ENCODE results near the gene RANBP3L.

The RANBP3L gene

DNA sequence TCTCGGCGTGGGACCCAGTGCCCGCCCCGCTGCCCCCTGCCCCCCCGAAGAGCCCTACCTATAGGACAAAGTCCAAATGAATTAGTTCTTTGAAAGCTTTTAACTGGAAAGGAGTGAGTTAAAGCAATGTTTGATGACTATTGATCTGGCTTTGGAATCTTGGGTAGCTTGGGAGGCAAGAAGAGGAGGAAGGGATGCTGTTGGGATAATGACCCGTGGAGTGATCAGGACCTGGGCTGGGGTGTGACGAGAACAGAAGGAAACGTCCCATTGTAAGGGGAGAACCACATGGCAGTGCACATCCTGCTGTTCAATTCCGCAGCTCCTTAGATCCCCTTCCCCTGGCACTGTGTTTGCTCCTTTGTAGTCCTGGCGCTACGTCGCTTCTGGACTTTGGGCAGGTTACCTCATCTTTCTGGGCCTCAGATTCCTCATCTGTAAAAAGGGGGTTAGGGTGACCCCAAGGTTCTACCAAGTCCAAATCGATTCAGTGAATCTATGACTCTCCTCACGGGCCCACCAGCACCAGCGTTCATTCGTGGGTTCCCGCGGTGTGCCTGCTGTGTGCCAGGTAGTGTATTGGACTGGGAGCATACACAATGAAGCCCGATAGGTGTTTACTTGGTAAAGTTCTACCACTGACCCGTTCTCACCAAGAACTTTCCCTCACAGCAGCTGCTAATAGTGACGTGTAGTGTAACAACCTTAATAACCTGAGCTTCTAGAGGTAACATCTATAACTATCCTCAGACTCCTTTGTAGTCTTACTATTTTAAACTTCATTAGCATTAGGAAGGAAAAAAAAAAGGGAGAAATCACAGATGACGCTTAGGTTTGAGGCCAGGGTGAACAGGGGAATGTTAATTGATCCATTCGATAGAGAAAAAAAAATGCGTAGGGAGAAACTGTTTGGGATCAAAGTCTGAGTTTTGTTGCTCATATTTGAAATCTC is 58.9 kb downstream of the RANBP3L start:
- no peak for FAIRE-seq

DNA sequence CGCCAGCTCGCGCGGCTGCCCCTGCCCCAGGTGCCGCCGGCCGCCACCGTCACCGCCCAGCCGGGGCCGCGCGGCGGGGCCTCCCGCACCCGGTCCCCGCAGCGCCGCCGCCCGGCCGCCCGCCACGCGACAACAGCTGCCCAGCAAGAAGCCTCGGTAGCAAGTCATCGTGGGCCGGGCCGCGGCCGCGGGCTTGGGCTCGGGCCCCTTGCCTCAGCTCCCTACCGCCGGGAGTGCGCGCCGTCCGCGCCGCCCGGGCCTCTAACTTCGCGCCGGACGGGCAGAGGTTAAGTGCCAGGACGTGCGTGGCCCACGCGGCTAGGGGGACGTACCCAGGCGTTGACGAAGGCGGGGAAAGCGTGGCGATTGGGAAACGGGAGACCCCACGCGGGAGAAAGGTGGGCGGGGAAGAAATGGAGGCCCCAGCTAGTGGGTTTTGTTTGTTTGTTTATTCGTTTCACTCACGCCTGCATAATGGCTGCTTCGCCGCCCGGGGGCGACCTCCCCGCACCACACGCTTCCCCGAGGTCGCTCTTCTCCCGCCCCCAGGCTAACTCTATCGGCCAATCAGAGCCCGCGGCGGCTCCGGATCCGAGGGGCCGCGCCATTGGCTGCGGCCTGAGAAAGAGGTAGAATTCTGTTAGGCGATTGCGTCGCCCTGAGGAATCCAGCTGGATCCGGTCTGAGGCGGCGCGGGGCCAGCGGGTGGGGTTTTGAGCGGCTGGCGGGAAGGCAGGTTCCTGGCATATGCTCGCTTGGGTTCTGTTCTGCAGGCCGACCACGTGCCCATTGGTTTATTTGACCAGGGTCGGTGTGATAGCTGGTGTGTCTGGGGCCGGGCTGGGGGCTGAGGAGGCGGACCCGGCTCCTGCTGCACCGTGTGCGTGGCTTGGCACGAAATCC is 59.8 kb downstream of the RANBP3L start, which contains the start of gene NADK2:
Gene NADK2 (minus strand): TSS at position 295 of the 903 bp plus-strand sequence. CDS start 127 bp downstream, at position 168.
- peak; percentile 97 for FAIRE-seq

DNA sequence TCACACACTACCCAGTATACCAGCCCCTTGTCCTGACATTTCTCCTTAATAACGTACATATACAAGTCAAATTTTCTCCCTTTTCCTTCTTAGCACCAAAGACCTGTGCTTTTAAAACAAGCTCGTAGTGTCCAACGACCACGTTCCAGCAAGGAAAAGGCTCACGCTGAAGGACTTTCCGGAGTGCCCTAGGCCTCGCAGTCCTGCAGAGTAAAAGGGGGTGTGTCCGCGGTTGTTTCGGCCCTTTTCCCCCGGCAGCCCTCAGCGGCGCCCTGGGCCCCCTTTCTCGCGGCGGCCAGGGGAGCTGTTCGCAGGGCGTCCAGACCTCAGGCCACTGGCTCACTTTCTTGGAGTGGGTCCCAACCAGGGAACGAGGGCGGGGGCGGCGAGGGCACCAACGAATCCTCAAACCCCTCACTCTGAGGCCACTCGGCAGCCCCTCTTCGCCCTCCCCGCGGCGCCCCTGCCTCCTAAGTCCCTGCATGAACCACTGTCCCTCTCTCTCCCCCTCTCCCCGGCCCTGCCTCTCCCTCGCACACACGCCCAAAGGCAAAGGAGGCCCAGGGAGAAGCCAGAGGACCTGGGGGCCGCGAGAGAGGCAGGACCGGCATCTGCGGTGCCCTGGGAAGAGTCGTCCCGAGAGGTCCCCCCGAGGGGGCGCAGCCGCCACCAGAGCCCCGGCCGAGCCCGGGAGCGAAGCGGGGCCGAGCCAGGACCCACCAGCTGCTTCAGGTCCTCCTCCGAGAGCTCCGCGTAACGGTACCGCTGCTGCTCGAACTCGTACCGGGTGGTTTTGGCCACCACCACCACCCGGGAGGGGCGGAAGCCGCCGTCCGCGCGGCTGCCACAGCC is 60.7 kb downstream of the RANBP3L start:
- no peak for FAIRE-seq

DNA sequence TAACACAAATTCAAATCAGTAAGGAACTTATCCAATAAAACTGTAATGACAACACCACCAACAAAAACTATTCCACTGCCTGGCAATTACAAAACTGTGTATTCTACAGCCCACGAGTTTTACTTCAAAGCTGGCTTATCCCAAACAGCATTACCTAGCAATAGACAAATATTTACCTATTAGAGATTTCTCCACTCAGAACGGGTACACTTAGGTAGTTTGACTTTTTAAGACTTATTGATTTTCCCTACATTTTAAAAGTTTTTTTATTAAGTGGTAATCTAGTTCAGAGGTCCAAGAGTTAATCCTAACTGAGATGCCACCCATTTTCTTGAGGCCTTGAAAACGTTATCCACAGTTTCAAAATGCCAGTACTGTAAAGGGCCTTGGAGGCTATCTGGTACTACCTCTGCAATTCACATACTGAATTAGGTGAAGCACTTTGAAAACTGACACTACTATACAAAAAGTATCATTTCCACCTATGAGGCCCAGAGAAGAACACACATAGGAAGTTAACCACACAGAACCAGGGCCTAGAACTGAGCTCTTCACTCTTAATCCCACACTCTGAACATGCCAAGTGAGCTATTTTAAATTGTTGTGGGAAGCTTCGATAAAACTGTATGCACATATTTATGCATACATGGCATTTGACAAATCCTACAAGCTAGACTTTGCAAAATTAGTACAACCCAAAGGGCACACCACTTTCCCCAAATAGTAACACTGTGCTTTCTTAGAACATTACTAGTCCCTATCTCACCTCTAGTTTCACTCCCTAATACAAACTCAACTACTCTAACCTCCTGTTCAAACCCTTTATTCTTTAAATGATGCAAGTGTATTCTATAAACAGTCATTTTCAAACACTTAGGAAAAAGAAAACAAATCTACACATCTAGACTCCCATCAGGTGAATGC is 62.1 kb downstream of the RANBP3L start:
- no peak for FAIRE-seq

DNA sequence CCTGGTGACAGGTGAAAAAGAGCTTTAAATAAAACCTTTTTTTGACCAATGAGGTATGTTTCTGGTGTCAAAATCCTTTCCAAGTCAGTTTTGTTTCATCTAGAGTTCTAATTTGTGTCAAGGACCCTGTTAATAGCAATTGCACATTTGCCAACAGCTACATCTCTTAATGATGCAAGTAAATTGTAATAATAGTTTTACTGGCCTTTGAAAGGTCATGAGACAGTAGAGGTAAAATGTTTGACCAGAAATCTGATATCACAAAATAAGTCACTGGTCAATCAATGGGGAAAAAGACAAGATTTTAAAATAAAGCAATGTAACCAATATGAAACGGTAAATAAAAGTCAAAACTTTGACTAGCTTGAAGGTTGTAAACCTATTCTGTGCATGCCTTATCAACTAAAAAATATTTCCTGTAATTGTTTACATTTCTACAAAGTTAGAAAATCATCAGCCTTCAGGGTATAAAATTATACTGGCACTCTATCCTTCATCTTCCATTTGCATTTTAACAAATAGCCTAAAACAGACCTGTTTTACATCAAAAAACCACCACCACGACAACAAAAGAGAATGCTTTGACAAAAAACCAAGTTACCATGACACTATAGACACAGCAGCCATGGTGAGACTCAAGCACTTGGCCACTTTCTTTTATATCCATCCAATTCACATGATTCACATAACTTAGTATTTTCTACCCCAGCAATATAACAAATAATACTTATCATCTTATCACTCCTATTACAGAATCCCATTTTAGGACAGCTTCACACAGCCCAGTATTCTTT is 63.0 kb downstream of the RANBP3L start:
- no peak for FAIRE-seq

DNA sequence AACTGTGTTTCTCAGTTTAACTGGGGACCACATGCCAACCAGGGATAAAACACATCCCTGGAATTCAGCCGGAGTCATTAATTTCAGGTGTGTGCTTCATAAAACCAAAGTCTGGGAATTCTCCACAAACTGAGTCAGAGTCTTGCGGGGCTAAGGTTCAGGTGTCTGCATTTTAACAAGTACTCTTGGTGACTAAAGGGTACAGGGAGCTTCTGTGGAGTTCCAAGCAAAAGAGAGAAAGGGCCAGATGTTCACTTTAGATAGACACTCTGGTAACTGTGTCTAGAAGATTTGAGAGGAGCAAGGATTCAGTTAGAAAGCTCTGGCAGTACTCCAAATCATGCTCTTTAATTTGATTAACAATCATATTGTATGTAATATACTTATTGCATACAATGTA is 64.0 kb downstream of the RANBP3L start:
- FAIRE-seq = no peak

DNA sequence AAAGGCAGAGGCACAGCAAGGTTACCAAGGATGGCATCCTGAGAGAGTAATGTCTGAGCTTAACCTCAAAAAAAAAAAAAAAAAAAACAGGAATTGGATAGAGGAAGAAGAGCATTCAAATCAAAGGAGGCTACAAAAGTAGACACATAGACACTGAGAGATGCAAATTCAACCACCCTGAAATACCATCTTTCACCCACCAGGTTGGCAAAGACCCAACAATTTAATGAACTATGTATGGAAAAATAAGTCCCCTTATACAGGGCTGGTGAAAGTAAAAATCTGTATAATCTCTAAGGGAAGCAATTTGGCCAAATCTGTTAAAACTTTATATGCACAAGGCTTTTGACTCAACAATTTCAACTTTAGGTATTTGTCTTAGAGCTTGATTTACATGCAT is 64.9 kb downstream of the RANBP3L start:
- FAIRE-seq = no peak

DNA sequence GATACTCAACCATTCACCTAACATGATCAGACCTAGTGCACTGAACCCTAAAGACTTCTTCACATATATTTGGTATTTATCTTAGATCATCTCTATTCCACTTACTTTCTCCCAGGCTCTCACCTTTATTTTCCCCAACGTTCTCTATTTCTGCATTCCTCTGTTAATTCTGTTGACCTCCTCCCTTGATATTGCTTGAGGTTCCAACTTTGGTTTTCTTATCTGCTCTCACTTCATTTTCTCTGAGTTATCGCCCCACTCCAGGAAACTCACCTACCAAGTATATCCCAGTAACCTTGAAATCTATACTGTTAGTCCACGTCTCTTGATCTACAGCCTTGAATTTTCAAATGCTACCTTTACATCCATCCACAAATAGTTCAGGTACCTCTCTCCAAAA is 69.2 kb downstream of the RANBP3L start:
- FAIRE-seq = no peak

DNA sequence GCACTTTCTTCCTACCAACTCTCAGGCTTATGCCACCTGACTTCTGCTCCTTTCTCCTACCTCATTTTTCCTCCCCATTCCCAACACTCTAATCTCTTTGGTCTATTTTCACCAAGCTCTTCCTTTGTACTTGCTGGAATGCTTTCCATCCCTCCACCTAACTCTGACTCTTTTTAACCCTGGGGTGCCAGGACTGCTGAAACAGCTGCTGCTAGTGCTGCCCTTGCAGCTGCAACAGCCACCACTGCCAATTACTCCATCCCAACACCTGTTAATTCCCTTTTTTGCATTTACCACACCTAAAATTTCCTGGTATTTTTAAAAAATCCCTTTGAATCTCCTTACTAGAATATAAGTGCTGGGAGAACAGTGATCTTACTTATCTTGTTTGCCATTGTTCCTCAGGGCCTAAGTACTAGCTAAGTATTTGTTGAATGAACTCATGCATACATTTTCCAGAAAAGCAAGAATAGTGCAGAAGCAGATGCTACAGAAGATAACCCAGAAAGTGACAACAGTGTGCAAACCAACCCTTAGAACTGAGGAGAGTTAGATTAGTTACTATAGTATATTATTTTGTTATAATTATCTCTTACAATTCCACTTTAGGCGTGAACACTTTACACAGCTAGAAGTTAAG is 71.4 kb downstream of the RANBP3L start:
- FAIRE-seq = no peak

DNA sequence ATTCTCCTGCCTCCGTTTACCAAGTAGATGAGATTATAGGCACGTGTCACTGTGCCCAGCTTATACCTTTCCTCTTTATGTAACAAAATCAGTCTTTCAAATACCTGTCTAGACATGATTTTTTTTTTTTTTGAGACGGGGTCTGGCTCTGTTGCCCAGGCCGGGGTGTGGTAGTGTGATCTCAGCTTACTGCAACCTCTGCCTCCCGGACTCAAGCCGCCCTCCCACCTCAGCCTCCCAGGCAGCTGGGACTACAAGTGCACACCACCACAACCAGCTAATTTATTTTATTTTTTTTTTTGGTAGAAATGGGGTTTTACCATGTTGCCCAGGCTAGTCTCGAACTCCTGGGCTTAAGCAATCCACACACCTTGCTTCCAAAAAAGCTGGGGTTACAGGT is 73.2 kb downstream of the RANBP3L start:
- no peak for FAIRE-seq

DNA sequence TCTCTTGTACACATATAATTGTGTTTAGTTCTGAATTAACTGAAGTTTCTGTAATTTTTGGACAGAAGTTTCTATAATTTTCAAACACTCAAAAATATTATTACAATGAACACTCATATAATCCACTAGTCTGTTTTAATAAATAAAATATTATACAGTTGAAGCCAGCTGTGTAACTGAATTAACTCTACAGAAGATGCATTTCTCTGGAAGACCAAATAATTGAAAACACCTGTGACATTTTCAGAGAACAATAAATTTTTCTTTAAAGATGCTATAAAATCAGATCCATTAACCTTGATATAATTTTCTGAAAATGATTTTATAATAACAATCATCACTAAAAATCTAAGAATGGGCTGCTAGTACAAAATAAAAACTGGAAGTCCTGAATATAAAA is 74.7 kb downstream of the RANBP3L start:
- FAIRE-seq = peak; percentile 35

DNA sequence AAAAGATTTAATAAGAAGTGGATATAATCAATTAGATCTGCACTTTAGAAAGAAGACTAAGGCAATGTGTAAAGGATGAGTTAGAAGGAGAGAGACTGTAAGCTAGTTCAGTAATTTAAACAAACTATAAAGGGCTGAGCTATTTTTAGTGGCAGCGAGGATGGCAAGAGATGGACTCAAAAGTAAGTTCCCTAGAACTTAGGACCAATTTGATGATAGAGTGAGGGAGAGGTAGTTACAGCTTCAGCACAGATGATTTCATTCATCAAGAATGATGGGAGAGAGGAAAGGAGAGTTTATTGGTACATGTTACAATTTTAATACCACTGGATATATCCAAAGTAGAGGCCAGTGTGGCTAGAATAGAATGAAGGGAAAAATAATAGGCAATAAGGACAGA is 79.1 kb downstream of the RANBP3L start:
- FAIRE-seq = no peak

DNA sequence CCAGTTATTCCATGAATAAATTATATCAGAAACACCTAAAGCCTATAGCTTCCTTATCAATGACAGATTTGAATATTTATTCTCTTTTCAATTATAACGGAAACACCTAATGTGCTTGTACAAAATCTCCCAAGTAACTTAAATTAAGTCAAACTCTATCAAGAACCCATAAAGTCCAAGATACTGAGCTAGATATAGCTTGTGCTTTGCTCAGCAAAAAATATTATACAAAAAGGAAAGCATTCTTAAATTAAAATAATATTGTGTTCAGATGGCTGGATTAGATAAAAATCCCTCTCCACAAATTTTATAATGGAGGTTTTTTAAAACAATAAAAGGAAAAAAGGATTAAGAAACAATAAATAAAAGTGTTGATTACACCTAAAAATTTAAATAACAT is 83.7 kb downstream of the RANBP3L start:
- FAIRE-seq = no peak

DNA sequence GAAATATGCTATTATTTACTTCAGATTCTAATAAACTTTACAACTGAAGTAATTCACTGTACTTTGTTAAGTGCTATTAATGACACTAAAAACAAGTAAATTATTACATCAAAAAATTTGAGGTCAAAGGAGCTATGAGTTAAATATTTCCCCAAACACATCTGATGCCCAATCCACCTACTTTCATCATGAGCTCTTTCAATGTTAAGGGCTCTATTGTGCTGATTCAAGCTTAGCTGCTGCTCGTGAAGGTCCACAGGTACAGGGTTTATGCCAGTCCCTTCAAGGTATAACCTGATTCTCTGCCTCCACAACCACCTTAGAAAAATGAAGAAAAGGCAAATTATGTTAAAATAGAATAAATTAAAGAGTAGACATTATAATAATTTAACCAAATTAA is 84.1 kb downstream of the RANBP3L start:
- FAIRE-seq = no peak

DNA sequence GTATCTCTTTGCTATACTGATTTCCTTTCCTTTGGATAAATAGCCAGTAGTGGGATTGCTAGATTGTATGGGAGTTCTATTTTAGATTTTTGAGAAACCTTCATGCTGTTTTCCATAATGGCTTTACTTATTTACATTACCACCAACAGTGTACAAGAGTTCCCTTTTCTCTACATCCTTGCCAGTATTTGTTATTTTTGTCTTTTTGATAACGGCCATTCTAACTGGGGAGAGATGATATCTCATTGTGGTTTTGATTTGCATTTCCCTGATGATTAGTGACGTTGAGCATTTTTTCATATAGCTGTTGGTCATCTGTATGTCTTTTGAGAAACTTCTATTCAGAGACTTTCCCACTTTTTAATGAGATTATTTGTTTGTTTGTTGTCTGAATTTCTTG is 85.8 kb downstream of the RANBP3L start:
- FAIRE-seq = no peak

DNA sequence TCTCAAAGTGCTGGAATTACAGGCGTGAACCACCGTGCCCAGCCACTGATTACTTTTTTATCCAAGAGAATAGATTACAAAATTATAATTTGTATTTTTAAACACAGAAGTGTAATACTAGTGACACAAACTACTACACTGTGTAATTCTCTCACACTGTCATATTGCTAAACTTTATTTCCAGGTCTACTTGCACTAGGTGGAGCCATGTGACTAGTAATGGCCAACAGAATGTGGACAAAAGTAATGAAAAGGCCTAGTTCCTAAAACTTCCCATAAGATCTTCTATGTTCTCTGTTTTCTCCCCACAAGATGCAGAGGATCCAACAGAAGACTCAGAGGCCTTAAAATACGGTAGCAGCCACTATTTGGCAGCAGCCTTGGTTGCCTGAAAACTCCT is 87.3 kb downstream of the RANBP3L start:
- FAIRE-seq = no peak

DNA sequence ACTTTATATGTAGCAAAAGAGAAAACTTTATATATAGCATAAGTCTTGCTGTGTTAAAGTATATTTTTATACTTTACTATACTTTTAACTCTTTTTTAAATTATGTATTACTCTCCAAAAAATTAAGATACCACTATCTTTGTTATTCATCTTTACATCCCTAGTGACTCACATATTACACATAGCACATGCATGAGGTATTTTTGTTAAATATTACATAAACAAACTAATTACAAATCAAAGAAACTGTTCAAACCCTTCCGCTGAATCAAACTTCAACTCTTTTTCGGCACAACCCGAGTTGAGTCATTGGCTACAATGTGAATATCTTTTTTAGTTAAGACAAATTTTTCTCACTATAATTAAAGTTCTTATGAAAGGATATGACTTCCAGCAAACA is 92.0 kb downstream of the RANBP3L start:
- peak; percentile 33 for FAIRE-seq

DNA sequence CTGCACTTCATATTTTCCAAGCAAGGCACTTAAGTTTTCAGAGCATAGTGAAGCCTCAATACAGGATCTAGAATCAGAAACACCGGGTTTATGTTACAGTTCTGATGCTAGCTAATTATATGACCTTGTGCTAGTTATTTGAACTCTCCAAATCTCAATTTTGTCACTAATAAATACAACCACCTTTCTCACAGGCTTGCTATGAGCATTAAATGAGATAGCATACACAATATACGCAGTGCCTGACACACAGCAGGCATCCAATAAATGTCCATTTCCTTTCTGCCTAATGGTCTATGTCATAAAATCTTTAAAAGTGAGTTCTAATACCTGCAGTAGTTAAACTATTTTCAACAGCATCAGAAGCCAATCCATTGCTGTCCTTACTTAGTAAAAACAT is 92.9 kb downstream of the RANBP3L start:
- no peak for FAIRE-seq

DNA sequence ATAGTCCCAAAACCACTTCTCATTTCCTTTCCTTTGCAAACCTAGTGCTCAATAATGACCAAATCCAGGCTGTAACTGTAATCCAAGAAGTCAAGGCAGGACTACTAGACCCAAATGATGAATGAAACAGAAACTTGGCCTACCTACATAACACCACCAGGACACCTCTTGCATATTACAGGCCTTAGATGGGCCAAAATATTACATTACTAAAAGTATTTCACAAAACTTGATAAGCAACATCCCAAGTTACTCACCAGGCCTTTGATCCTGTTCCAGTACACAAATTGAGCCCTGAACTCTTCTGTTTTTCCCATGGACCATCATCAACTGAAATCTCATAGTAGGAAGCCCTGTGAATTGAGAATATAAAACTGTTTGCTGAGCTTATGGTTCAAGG is 94.8 kb downstream of the RANBP3L start:
- FAIRE-seq = no peak

DNA sequence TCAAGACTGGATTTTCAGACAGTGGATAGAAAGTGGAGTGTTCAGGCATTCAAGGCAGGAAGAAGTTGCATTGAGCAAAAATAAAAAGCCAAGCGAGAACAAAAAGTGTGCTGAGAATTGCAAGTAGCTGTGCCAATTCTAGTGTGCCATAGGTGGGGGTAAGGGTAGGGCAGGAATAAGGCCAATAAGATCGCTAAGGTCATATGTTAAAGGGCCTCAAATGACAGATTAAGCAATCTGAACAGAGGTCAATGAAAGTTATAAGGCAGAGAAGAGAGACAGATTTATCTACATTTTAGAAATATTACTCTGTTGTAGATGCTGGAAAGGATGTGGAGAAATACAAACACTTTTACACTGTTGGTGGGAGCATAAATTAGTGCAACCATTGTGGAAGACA is 96.4 kb downstream of the RANBP3L start:
- FAIRE-seq = no peak

Measured in endometrium (tissue), 2 donors.